ENCODE results near the gene ALDH1A3.
A peak's percentile ranks its signal among the peaks of the same experiment; 100 is the strongest.

ALDH1A3 gene

GRCh38 chr15:100859970-100860828 lies 19.4 kb upstream of the ALDH1A3 start:
- no peak for DNase-seq (ENCODE audit: low spot score)

GRCh38 chr15:100860829-100861510 lies 18.7 kb upstream of the ALDH1A3 start:
- DNase-seq (ENCODE audit: low spot score) = no peak

GRCh38 chr15:100861511-100861991 lies 18.1 kb upstream of the ALDH1A3 start:
- no peak for DNase-seq (ENCODE audit: low spot score)

GRCh38 chr15:100862162-100862561 lies 17.5 kb upstream of the ALDH1A3 start:
- no peak for DNase-seq (ENCODE audit: low spot score)

DNA sequence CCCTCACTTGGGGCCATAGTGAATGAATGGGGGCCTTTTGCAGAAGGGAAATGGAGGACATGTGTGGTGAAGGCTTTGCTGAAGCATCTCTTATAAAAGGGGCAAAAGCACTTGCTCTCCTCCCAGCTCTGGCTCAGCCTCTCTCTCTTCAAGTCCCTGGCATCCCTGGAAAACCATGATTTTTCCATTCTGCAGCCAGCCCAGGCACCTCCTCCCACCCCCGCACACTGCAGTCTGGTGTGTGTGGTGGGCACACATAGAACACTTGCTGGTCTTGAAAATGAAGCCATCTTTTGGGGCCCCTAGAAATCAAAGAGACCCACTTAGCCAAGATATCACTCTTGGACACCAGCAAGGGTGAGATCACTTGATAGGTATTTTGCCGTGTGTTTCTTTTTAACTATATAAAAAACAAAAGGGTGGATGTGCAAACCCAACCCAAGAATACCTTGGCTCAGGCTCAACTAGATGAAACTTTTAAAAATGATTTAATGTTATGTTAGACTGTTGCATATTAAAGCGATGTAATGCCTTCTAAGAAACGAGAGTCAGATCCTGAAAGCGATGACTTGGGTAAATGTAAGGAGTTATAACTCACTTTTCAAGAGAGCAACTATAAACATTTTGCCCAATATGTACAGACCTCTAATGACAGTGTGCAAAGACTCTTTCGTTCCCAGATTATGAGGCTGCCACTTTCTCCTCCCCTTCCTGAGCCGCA lies 16.4 kb upstream of the ALDH1A3 start:
- DNase-seq (ENCODE audit: low spot score) = no peak

DNA sequence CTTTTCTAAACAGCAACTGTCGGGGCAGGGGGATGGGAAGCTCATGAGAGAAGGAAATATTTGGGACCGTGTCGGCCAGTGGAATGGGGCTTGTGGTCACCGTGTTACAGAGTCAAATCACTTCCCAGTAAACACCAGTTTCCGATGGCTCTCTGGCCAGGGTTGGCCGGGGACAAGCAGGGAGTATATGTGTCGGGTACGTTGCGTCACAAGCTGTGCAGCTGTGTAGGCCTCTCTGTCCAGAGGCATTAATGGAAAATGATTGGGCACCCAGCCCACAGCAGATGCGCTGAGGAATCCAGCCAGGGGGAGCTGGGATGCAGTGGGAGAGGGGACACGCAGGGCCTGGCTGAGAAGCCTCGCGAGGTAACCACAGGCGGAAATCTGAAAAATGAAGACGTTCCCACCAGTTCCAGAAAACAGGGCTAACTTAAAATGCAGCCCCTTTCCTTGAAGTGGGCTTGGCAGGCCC lies 15.8 kb upstream of the ALDH1A3 start:
- no peak for DNase-seq (ENCODE audit: low spot score)

DNA sequence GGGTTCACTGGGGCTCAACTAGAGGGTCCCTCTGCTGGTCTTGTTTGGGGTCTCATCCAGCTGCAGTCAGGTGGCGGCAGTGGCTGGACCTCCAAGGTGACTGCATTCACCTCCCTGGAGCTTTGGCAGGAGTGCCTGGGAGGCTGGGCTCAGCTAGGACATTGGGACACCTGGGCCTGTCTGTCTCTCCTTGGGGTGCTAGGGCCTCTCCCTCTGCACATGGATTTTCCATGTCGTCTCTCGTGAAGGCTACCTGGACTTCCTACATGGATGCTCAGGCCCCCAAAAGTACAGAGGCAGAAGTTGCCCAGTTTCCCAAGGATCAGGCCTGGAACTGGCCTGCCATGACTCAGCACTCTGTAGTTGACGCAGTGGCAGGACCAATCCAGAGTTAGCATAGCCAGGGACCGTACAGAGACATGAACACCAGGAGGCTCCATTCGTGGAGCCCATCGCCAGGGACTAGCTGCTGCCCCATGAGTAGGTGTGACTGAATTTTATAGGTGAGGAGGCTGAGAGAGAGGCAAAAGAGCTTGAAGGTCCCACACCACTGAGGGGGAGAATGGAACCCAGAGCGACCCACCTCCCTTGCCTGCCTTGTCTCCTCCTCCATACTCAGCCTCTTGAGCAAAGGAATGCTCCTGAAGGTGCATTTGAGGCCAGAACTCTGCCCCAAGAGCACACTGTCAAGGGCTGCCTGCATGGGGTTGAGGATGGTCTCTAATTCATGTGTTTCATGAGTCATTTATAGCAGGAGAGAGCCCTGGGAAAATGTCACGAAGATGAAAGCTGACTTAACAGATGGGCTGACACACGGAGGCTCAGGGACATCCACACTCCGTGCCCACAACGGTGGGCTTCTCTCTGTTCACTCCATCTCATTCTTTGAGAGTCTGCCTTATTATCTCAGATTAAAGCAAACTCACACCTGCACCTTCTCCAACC lies 13.0 kb upstream of the ALDH1A3 start:
- DNase-seq (ENCODE audit: low spot score) = no peak

DNA sequence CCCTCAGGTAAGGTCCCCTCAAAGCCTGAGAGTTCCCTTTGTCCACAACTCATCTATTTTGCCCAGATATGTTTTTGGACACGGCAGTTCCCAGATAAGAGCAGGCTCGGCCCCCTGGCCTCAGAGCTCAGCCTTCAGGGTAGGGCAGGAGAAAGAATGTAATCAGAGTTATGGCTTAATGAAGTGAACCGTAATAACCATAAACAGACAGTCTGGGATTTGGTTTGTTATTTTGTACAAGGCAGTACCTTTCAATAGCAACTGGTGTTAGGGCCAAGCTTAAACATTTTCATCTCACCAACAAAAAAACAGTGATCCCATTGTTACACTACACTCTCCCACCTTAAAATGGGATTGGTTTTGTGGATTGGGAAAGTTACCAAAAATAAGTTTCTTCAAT lies 12.2 kb upstream of the ALDH1A3 start:
- no peak for DNase-seq (ENCODE audit: low spot score)

DNA sequence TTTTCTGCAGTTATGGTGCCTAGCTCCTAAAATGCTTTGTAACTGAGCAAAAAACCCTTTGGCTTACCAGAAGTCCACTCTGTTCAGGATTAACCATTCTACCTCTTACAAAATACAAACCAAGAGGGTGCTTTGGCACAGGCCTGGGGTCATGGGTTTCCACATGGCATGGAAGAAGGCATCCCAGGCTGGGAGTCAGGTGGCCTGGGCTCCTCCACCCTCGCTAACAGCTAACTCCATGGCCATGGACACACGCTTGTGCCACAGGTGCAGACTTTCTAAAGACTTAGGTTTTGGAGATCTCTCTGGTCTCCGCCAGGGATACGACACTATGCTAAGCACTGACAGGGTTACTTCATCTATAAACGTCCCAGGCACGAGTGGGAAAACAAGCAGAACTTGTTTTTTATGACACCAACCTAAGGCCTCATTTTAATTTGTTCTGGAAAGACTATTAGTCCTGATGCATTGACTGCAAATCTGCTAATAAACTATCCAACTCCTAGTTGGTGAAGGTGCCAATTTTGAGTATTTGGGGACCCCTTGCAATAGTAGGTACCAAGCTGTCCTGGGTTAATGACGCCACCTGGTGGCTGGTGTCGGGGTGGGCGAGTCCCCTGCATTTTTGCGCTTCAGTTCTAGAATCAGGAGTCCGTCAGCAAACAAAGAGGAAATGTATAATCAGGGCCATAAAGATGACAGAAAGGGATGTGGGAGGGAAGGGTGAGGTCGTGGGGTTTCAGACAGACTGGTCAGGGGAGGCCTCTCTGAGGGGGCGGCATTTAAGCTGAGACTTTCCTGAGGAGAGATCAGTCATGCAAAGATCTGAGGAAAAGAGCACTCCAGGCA lies 10.3 kb upstream of the ALDH1A3 start:
- no peak for DNase-seq (ENCODE audit: low spot score)

- DNase-seq (ENCODE audit: low spot score) = peak; percentile 91
These were observed 6.5 kb upstream of the ALDH1A3 start for GRCh38 chr15:100873029-100873677.

DNA sequence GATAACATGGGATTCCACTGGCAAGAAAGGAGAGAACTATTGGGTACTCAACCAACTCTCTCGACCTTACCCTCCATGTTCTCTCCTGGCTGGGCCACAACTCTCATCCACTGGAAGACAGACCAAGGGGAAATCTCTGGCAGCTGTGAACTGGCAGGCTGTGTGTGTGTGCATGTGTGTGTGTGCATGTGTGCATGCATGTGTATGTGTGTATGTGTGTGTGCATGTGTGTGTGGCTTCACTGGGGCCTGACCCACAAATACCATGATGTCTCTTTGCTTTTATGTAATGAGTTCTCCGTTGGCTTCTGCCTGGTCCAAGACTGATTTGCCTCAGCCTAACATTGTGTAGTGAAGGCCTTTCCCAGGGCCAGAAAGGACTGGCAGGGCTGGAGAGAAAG lies 4.1 kb upstream of the ALDH1A3 start:
- DNase-seq (ENCODE audit: low spot score) = no peak

GRCh38 chr15:100875976-100876375 lies 3.7 kb upstream of the ALDH1A3 start:
- no peak for DNase-seq (ENCODE audit: low spot score)

DNA sequence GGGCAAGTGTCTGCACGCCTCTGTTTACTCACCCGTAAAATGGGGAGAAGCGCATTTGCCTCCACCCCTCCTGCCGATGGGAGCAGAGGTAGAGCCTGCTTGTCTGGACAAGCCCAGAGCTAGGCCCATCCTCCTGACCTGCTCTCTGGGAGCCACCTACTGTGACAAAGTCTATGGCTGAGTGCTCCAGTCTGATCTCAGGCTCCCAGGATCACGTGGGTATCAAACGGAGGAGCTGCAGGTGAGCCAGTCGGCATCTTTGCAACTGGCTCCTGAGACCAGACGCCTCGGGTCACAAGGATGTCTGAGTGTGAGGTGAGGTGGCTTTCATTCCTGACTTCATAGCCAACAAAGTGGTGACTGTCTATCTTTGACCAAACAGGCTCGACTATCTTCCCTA lies 2.1 kb upstream of the ALDH1A3 start:
- DNase-seq (ENCODE audit: low spot score) = no peak

GRCh38 chr15:100878130-100878529 lies 1.5 kb upstream of the ALDH1A3 start:
- DNase-seq (ENCODE audit: low spot score) = no peak

DNA sequence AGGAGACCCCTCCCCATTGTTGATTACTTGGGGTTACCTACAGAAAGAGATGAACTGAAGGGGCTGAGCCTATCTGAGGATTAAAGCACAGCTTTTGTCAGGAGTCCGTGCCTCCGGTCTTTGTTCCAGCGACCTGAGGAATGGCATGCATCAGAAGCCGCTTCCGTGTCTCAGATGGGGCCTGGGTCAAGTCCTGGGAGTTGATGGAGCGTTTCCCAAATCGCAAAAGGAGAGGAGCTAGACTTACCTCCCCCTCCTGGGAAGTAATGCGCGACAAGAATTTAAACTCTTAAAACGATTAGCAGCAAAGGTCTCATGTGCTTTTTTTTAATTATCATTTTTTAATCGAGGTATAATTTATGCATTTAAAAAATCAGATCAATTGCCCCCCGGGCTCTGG lies 983 bp upstream of the ALDH1A3 start:
- DNase-seq (ENCODE audit: low spot score) = no peak

DNA sequence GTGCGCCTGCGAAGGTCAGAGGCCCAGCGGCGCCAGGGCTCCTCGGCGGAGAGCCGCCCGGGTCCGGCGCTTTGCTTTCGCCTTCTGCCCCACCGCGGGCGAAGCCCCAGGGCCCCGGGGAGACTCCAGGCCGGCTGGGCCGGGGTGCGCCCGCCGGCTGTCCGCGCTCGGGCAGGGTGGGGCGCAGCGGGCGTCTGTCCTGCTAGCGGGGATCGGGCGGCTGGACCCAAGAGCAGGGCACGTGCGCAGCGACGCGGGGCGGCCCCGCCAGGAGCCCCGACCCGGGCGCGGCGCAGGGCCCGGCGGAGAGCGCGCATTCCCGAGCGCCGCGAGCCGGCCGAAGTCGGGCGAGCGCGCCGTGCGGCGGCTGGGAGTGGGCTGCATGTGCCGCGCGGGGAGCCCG lies 569 bp upstream of the ALDH1A3 start:
- DNase-seq (ENCODE audit: low spot score) = no peak

DNA sequence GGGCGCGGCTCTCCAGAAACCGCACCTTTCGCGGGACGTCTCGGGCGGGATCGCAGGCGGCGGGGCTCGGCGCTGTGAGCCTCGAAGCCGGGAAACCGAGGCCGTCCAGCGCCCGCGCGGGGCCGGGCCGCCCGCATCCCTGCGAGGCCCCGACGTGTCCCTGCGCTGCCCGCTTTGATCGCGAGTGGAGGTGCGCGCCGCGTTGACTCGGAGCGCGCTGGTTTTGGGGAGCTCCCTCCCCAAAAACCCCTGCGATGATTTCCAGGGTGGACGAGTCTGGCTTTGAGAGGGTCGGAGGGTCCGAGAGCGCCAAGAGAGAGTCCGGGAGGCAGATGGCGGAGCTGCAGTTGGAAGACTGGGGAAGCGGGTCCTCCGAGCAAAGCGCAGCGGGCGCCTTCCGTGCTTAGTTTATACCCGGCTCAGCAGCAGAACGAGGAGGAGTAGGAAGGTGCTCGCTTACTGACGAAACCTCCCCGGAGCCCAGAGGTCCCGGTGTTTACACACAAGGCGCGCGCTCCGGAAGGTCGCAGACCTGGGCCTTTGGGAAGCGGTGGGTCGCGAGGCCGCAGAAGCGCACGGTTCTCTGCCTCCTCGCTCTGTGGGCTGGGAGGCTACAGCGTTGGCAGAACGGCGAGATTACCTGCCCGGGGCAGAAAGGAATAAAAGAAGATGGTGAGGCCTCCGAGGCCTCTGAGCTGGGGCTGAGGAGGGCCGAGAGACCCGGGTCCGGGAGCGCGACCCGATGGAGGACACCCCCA lies 687 bp downstream of the ALDH1A3 start:
- DNase-seq (ENCODE audit: low spot score) = no peak

DNA sequence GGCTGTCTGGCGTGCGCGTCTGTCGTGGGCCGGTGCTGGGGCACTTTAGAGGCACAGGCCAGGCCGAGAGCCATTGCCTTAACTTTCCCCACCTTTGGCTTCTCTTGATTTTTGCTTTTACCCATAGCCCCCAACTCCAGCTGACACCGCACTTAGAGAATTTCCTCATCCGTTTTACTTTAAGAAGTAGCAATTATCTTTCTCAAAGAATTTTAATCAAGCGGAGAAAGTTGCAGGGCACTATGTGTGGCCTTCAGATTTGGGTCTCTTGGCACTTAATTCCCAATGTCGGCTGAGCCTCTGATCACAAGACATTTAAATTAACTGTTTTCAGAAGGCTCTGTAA lies 1.2 kb downstream of the ALDH1A3 start:
- no peak for DNase-seq (ENCODE audit: low spot score)

GRCh38 chr15:100881573-100882336 lies 2.1 kb downstream of the ALDH1A3 start:
- no peak for DNase-seq (ENCODE audit: low spot score)
